Vagina (tissue), 2 donors: ENCODE results near the gene FBXW11.

Source experiments
- CTCF ChIP-seq, 3 experiments: fragments of 450-650 bp in 2 of 3; fragments of 200-600 bp in 1 of 3; sonication (generic) in 1 of 3; IDR thresholded peaks; one replicate each; pipeline ENCODE4 v1.5.1; 2017 to 2019; ENCODE audit warnings: antibody characterized with exemption in 3 of 3, mild to moderate bottlenecking in 2 of 3, moderate library complexity in 2 of 3
- POLR2A ChIP-seq, 2 donors: fragments of 450-650 bp; IDR thresholded peaks; one replicate each; pipeline ENCODE4 v1.6.1; 2017; ENCODE audit warnings: antibody characterized with exemption in 2 of 2, mild to moderate bottlenecking in 2 of 2, moderate library complexity in 2 of 2
- POLR2AphosphoS5 ChIP-seq, 2 donors: sonication (generic); formaldehyde crosslinking; IDR thresholded peaks; one replicate each; pipeline ENCODE4 v1.9.0; 2017; ENCODE audit warnings: antibody characterized with exemption in 2 of 2, mild to moderate bottlenecking in 2 of 2, low read depth in 1 of 2; ENCODE audit not compliant: insufficient read depth in 1 of 2

- TF ChIP-seq CTCF (IDR thresholded peaks at IDR 0.05), result no peak
- TF ChIP-seq POLR2A (IDR thresholded peaks at IDR 0.05), result no peak
- no peak for TF ChIP-seq POLR2AphosphoS5 (IDR thresholded peaks at IDR 0.05; ENCODE audit: insufficient read depth in 1 of 2, low read depth in 1 of 2)
Measured at GRCh38 chr5:171956887-171957495, 49.4 kb downstream of the FBXW11 start.
